PC-3 (cell line): ENCODE results near the gene HSPA8. TPM values are rescaled to one million over a fixed set of nuclear protein-coding genes. Genes with fewer than 3 reads are reported as not detected.

ENCODE experiments used
- ATAC-seq: fragments of 200-7000 bp; cut with Tn5 transposase; 2 replicates; pipeline ENCODE4 v1.9.1; 2020; ENCODE audit warnings: mild to moderate bottlenecking, moderate library complexity
- BruUV-seq: library from RNA; stranded (reverse); fragments of 400-500 nt; replicated peaks from 2 replicates; lab custom pipeline; 2021; lab: Mats Ljungman, UMichigan
- CTCF ChIA-PET: fragments of 300-600 bp; sonication (Branson Sonifier 250); formaldehyde crosslinking; loops from one replicate; lab custom pipeline; 2022; ENCODE audit warnings: antibody characterized with exemption; lab: Charles Lee
- POLR2A ChIA-PET: fragments of 300-600 bp; sonication (Branson Sonifier 250); formaldehyde crosslinking; loops from one replicate; lab custom pipeline; 2022; ENCODE audit warnings: antibody characterized with exemption; ENCODE audit not compliant: unreplicated experiment; lab: Charles Lee
- DNase-seq: peaks from one replicate; pipeline ENCODE4 v3.0.0-alpha.2; 2015
- H2AFZ ChIP-seq: fragments of 300-600 bp; sonication (generic); 2 replicates; pipeline ENCODE4 v1.6.0; 2016; ENCODE audit warnings: antibody characterized with exemption, low read length
- H3F3A ChIP-seq: fragments of 300-600 bp; sonication (generic); one replicate; pipeline ENCODE4 v1.6.0; 2017; ENCODE audit warnings: antibody characterized with exemption, low read length, control low read depth, mild to moderate bottlenecking; ENCODE audit not compliant: unreplicated experiment
- H3K27ac ChIP-seq: fragments of 300-600 bp; sonication (generic); 2 replicates; pipeline ENCODE4 v1.5.1; 2016; ENCODE audit warnings: mild to moderate bottlenecking, low read length
- H3K27me3 ChIP-seq: fragments of 300-600 bp; sonication (generic); 2 replicates; pipeline ENCODE4 v1.6.1; 2016; ENCODE audit warnings: low read length, mixed read lengths
- H3K36me3 ChIP-seq: fragments of 300-600 bp; sonication (generic); 2 replicates; pipeline ENCODE4 v1.6.1; 2016; ENCODE audit warnings: low read depth, mixed run types, low read length, mixed read lengths
- H3K4me1 ChIP-seq: fragments of 300-600 bp; sonication (generic); 2 replicates; pipeline ENCODE4 v1.5.1; 2016; ENCODE audit warnings: low read length; ENCODE audit not compliant: insufficient read depth
- H3K4me2 ChIP-seq: fragments of 300-600 bp; sonication (generic); 2 replicates; pipeline ENCODE4 v1.6.0; 2016; ENCODE audit warnings: low read length
- H3K4me3 ChIP-seq: fragments of 300-600 bp; sonication (generic); 2 replicates; pipeline ENCODE4 v1.5.1; 2016; ENCODE audit warnings: mild to moderate bottlenecking, low read length, mixed read lengths
- H3K79me2 ChIP-seq: fragments of 300-600 bp; sonication (generic); 2 replicates; pipeline ENCODE4 v1.6.1; 2017; ENCODE audit warnings: low read length, mixed read lengths
- H3K9ac ChIP-seq: fragments of 300-600 bp; sonication (generic); 2 replicates; pipeline ENCODE4 v1.6.0; 2016; ENCODE audit warnings: mild to moderate bottlenecking, low read length
- H3K9me2 ChIP-seq: fragments of 300-600 bp; sonication (generic); replicated peaks from 2 replicates; pipeline ENCODE4 v1.6.1; 2016; ENCODE audit warnings: mixed run types, low read length, mixed read lengths
- H3K9me3 ChIP-seq: fragments of 300-600 bp; sonication (generic); 2 replicates; pipeline ENCODE4 v1.6.1; 2016; ENCODE audit warnings: low read length, mixed read lengths
- H4K20me1 ChIP-seq: fragments of 300-600 bp; sonication (generic); 2 replicates; pipeline ENCODE4 v1.6.1; 2016; ENCODE audit warnings: low read length, mixed read lengths
- EZH2 ChIP-seq: fragments of 300-600 bp; sonication (generic); IDR thresholded peaks from one replicate; pipeline ENCODE4 v1.6.1; 2017; ENCODE audit warnings: antibody characterized with exemption, mild to moderate bottlenecking, low read length; ENCODE audit not compliant: unreplicated experiment
- EZH2phosphoT487 ChIP-seq: fragments of 300-600 bp; sonication (generic); IDR thresholded peaks from 2 replicates; pipeline ENCODE4 v1.6.1; 2018; ENCODE audit warnings: mild to moderate bottlenecking, antibody characterized with exemption, low read length, borderline replicate concordance
- intact Hi-C: fragments of 100-400 bp; cut with micrococcal nuclease; formaldehyde crosslinking; loops from 2 replicates; pipeline ENCODE4 v1.9.0; 2023
- total RNA-seq: library from RNA; depleted of rRNA; stranded (reverse); fragments of >200 nt; gene quantifications from 2 replicates; pipeline ENCODE4 v1.2.3, GENCODE V29; 2014
- TF ChIP-seq, protein P1 (sequence below): fragments of 300-600 bp; sonication (generic); conservative IDR thresholded peaks from 2 replicates; pipeline ENCODE4 v1.5.1; 2017; ENCODE audit warnings: antibody characterized with exemption, low read depth, mild to moderate bottlenecking, low read length

HSPA8 gene
- total RNA-seq, 1 experiment from 2014 or later = 2,484 TPM

DNA sequence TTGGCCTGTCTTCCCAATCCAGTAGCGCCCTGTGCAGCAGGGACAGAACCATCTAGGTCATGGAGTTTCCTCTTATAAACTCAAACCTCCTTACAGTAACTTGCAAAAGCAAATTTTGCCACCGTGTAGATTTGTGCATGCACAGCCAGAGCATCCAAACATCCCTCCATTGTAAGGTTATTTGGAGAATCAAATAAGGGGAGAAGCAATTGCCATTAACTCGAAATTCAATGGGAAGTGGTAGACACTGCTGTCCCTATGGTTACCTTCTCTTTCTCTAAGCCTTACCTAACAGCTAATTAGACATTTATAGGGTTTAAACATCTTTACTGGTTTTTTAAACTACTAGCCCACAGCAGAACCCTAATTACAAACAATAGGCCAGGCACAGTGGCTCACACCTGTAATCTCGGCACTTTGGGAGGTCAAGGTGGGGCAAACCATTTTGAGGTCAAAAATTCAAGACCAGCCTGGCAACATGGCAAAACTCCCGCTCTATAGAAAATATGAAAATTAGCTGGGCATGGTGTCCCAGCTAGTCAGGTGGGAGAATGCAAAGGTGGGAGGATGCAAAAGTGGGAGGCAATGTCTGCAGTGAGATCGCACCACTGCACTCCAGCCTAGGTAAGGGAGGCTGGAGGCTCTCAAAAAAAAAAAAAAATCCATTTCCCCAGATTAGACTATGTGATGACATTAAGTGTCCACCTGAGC lies 6.6 kb downstream of the HSPA8 start:
- Histone ChIP-seq H3K27me3 (no peaks in the 10 kb centered on the region), H3K36me3 (peaks cover 62% of the 10 kb centered on the region), H4K20me1 (peaks cover 68% of the 10 kb centered on the region), H3K27ac (no peak overlapping the region), H3F3A (peaks cover 73% of the 10 kb centered on the region), H3K9ac (no peak overlapping the region), H3K9me3 (no peaks in the 10 kb centered on the region), H3K4me3 (no peak overlapping the region), H3K79me2 (peaks cover 38% of the 10 kb centered on the region), H3K9me2 (no peaks in the 10 kb centered on the region), H2AFZ (no peak overlapping the region), H3K4me2 (no peak overlapping the region), H3K4me1 (peaks cover 25% of the 10 kb centered on the region)
- ChIA-PET CTCF (interaction anchor here (0.6 to 2.5 kb wide), 6 partner anchors 22 to 244 kb away, joined by 3 to 15 read pairs (median 3); no protein-coding TSS in a partner anchor), POLR2A (no interaction called here)
- ATAC-seq (no peak; the same call in 1 of the 2 replicates), DNase-seq (no peak)
- BruUV-seq = no TSS peak
- no peak for TF ChIP-seq EZH2
- no peak for TF ChIP-seq EZH2phosphoT487
- TF ChIP-seq, protein P1, sequence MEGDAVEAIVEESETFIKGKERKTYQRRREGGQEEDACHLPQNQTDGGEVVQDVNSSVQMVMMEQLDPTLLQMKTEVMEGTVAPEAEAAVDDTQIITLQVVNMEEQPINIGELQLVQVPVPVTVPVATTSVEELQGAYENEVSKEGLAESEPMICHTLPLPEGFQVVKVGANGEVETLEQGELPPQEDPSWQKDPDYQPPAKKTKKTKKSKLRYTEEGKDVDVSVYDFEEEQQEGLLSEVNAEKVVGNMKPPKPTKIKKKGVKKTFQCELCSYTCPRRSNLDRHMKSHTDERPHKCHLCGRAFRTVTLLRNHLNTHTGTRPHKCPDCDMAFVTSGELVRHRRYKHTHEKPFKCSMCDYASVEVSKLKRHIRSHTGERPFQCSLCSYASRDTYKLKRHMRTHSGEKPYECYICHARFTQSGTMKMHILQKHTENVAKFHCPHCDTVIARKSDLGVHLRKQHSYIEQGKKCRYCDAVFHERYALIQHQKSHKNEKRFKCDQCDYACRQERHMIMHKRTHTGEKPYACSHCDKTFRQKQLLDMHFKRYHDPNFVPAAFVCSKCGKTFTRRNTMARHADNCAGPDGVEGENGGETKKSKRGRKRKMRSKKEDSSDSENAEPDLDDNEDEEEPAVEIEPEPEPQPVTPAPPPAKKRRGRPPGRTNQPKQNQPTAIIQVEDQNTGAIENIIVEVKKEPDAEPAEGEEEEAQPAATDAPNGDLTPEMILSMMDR = no peak
- intact Hi-C loops = loop anchor here (10.0 kb wide), 1 partner anchor 191 kb away; no protein-coding TSS in a partner anchor

DNA sequence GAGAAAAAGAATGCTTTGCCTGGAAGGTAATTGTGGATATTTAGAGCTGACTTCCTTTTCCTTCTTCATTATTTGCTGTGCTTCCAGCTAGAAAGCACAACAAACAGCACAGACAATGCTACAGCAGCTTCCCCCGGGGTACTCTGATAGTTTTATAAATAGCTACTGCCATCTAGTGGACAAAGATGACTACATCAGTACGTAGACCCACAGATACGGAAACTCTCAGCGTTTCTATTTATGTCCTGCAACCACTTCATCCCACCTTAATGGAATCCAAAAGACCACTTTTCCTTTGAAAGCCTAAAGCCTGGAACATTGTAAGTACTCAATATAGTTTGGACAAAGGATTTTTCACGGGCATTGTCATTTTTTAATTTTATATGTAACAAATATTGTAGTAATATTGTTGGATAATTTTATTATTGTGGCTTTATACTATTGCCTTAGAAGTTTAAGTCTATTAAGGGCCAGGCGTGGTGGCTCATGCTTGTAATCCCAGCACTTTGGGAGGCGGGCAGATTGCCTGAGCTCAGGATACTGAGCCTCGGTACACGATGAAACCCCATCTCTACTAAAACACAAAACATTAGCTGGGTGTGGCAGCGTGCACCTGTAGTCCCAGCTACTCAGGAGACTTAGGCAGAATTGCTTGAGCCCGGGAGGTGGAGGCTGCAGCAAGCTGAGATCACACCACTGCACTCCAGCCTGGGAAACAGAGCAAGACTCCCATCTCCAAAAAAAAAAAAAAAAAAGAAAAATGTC lies 7.5 kb downstream of the HSPA8 start:
- Histone ChIP-seq H4K20me1 (peaks cover 60% of the 10 kb centered on the region), H3F3A (peaks cover 65% of the 10 kb centered on the region), H3K9ac (no peak overlapping the region), H3K27me3 (no peaks in the 10 kb centered on the region), H3K79me2 (peaks cover 29% of the 10 kb centered on the region), H2AFZ (no peak overlapping the region), H3K4me3 (no peak overlapping the region), H3K9me3 (no peaks in the 10 kb centered on the region), H3K27ac (no peak overlapping the region), H3K36me3 (peaks cover 54% of the 10 kb centered on the region), H3K9me2 (no peaks in the 10 kb centered on the region), H3K4me2 (no peak overlapping the region), H3K4me1 (peaks cover 24% of the 10 kb centered on the region)
- intact Hi-C loops = loop anchor here (1.0 to 10.0 kb wide), 2 partner anchors 143 to 190 kb away; no protein-coding TSS in a partner anchor
- CTCF ChIA-PET = interaction anchor here (0.6 to 2.5 kb wide), 19 partner anchors 12 to 380 kb away, joined by 3 to 15 read pairs (median 4); no protein-coding TSS in a partner anchor
- TF ChIP-seq, protein P1 = peak; percentile 87
- TF ChIP-seq EZH2 (no peak), EZH2phosphoT487 (no peak)
- DNase-seq = peak; percentile 89
- BruUV-seq = no TSS peak
- peak; percentile 82 for ATAC-seq
- POLR2A ChIA-PET = interaction anchor here (0.6 kb wide), 2 partner anchors 10 to 191 kb away, joined by 6 to 13 read pairs; no protein-coding TSS in a partner anchor
